SK-N-MC (cell line): ENCODE results near the gene PPP6C.

Experiments
- EZH2 ChIP-seq: fragments of 200-600 bp; sonication (generic); IDR thresholded peaks from one replicate; pipeline ENCODE4 v1.6.1; 2017; ENCODE audit warnings: antibody characterized with exemption
- POLR2AphosphoS5 ChIP-seq: IDR thresholded peaks from 2 replicates; pipeline ENCODE4 v1.6.1; 2012; ENCODE audit warnings: mild to moderate bottlenecking, low read depth, low read length, borderline replicate concordance

GRCh38 chr9:125200216-125201047, 10.8 kb upstream of the PPP6C start, which contains the start of gene RABEPK:
- TF ChIP-seq EZH2 (no peak), POLR2AphosphoS5 (peak; percentile 94)
